Mucosa of descending colon (tissue), 3 donors: Measurements from ENCODE around the gene CHST11. TPM values are rescaled to one million over a fixed set of nuclear protein-coding genes. Genes with fewer than 3 reads are reported as not detected.

Experiments
- ATAC-seq: fragments of 200-7000 bp; cut with Tn5 transposase; one replicate; pipeline ENCODE4 v1.9.1; 2020; ENCODE audit warnings: mild to moderate bottlenecking, moderate library complexity
- DNase-seq, 3 donors: peaks; one replicate each; pipeline ENCODE4 v3.0.0-alpha.2; 2020
- H3K36me3 ChIP-seq: fragments of 200-600 bp; one replicate; pipeline ENCODE4 v1.8.0; 2021; ENCODE audit warnings: low read depth, mild to moderate bottlenecking
- H3K4me1 ChIP-seq: fragments of 200-600 bp; one replicate; pipeline ENCODE4 v1.8.0; 2021; ENCODE audit warnings: low read depth, mild to moderate bottlenecking
- H3K4me3 ChIP-seq: fragments of 200-600 bp; one replicate; pipeline ENCODE4 v1.8.0; 2021; ENCODE audit warnings: mild to moderate bottlenecking
- H3K9me3 ChIP-seq: fragments of 200-600 bp; one replicate; pipeline ENCODE4 v1.8.0; 2021; ENCODE audit warnings: mild to moderate bottlenecking
- intact Hi-C, 2 donors: fragments of 100-400 bp; cut with DNase I in 1 of 2; cut with micrococcal nuclease in 1 of 2; formaldehyde crosslinking; loops; one replicate each; pipeline versions ENCODE4 v1.11.0 to v1.11.1; 2022; cut with DNase I, micrococcal nuclease
- total RNA-seq, 3 donors: library from RNA; stranded (reverse); fragmentation: NEBNext Ultra II Directional in 2 of 3; extraction: Animal tissue kit (Norgen Biotek cat#: 25700) in 2 of 3; gene quantifications; one replicate each; pipeline versions ENCODE4 v1.2.1 to v1.2.4, GENCODE V29; 2021 to 2023
- TF ChIP-seq, protein P1 (sequence below): fragments of 200-600 bp; IDR thresholded peaks from one replicate; pipeline ENCODE4 v1.8.0; 2022; ENCODE audit warnings: antibody characterized with exemption, mild to moderate bottlenecking
- donor health status: DM: no; HTN: no; CAD: no; lungs with moderate emphysema.
- donor health status: DM: no; HTN: no; CAD: no.
- donor health status: DM: no; HTN: yes; CAD: no.

Gene CHST11
- total RNA-seq, 3 donors from 2014 or later: 3.3 to 15.2 (median 6.6) TPM

DNA sequence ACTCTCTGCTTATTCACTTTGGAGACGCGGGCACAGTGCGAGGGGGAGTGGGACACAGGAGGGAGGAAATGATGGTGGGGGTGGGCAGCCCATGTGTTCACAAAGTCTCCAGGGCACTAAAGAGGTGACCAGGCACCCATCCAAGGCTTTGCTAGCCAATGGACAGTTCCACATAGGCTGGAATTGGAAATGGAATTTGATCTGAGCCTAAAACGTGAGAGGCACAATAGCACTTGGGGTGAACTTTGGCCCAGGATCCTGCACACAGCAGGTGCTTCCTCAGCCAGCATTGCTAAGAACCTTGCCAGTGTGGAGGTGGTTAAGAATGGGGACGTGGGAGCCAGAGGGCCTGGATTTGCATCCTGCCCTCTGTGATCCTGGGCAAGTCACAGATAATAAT is 193.8 kb downstream of the CHST11 start:
- DNase-seq (no peak), ATAC-seq (no peak)
- Histone ChIP-seq H3K4me1 (no peaks in the 10 kb centered on the region), H3K4me3 (no peak overlapping the region), H3K36me3 (no peaks in the 10 kb centered on the region), H3K9me3 (no peaks in the 10 kb centered on the region)
- intact Hi-C loops: no loop called here
- TF ChIP-seq, protein P1, sequence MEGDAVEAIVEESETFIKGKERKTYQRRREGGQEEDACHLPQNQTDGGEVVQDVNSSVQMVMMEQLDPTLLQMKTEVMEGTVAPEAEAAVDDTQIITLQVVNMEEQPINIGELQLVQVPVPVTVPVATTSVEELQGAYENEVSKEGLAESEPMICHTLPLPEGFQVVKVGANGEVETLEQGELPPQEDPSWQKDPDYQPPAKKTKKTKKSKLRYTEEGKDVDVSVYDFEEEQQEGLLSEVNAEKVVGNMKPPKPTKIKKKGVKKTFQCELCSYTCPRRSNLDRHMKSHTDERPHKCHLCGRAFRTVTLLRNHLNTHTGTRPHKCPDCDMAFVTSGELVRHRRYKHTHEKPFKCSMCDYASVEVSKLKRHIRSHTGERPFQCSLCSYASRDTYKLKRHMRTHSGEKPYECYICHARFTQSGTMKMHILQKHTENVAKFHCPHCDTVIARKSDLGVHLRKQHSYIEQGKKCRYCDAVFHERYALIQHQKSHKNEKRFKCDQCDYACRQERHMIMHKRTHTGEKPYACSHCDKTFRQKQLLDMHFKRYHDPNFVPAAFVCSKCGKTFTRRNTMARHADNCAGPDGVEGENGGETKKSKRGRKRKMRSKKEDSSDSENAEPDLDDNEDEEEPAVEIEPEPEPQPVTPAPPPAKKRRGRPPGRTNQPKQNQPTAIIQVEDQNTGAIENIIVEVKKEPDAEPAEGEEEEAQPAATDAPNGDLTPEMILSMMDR: no peak

DNA sequence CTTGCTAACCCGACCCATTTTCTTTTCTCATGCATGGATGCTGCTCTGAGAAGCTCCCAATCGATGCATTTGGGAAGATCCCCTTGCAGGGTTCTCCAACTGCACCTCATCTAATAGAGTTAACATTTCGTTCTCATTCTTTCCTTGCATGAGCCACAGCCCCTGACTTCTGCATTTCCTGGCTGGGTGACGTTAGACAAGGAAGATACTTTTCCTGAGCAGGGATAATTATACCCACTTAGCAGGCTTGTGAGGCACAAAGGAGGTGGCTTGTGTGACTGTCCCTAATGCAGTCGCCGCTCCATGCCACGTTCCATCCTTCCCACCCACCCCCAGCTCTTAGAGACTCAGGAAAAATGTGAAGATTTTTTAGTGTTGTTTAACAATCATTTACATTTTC is 195.1 kb downstream of the CHST11 start:
- Histone ChIP-seq H3K4me3 (no peak overlapping the region), H3K36me3 (no peaks in the 10 kb centered on the region), H3K4me1 (no peaks in the 10 kb centered on the region), H3K9me3 (no peaks in the 10 kb centered on the region)
- intact Hi-C loops: no loop called here
- DNase-seq (no peak), ATAC-seq (no peak)
- TF ChIP-seq, protein P1: no peak

DNA sequence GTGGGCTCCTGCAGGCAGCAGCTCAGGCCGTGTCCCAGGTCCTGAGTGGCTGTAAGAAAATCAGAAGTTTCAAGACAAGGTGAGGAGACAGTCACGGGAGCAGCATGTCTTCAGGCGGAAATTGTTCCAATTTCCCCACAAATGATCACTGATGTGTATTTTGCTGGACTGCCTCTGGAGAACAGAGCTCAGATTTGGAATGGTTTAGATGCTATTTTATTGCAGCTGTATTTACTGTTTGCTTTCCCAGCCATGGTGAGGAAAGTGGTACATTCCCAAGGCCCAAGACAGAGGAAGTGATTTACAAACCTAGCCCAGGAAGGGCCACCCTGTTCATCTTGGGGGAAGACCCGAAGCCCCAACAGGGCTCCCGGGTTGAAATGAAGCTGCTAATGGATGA is 195.6 kb downstream of the CHST11 start:
- intact Hi-C loops: no loop called here
- no peak overlapping the region for H3K4me3 ChIP-seq
- DNase-seq (no peak), ATAC-seq (no peak)
- TF ChIP-seq, protein P1: no peak
- H3K4me1 ChIP-seq: no peaks in the 10 kb centered on the region
- no peaks in the 10 kb centered on the region for H3K9me3 ChIP-seq
- no peaks in the 10 kb centered on the region for H3K36me3 ChIP-seq

DNA sequence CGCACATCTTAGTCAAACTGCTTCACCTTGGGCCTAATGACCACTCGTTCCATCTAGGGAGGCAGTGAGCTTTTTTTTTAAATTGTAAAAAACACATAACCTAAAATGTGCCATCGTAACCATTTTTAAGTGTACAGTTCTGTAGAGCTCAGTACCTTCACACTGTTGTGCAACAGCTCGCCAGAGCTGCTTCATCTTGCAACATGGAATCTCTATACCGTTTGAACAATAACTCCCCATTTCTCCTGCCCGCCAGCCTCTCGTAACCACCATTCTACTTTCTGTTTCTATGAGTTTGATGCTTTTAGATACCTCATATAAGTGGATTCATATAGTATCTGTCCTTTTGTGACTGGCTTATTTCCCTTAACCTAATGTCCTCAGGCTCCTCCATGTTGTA is 196.2 kb downstream of the CHST11 start:
- no peaks in the 10 kb centered on the region for H3K36me3 ChIP-seq
- intact Hi-C loops: no loop called here
- DNase-seq (no peak), ATAC-seq (no peak)
- H3K9me3 ChIP-seq: no peaks in the 10 kb centered on the region
- TF ChIP-seq, protein P1: no peak
- H3K4me1 ChIP-seq: no peaks in the 10 kb centered on the region
- no peak overlapping the region for H3K4me3 ChIP-seq

DNA sequence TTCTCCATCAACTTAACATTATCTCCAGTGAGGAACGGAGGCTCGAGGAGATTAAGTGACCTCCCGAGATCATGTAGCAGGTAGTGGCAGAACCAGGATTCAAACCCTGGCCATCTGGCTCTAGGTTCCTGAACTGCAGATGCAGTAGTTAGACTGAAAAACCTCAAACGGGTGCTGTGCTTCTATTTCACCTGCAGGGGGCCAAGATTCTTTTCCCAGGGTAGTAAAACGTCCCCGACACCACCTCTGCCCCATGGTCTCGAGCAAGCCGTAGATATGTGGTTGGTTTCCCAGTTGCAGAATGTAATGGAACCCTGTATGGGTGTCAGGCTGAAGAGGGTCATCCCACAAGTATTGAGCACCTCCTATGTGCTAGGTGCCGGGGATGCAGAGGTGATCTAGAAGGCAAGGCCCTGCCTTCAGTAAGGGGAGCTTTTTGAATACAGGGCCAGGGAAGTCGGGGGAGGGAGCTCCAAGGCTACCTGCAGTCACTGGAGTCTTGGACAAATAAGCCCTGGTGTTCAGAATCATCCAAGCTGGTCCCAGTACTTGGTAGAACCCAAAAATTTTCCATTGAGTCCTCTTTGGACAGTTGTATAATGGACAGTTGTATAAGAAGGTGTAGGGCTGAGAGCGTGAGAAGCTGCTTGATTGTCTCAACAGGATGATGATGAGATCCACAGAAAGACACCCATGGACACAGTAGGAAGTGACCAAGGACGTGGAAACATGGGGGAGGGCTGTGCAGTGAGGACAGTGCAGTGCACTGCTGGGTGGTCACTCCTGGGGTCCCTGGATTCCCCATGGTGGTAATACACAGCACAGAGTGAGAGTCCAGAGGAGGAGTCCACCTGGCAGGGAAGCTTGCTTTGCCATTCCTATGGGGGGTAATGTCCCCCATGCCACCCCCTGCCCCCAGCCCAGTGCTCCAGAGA is 197.2 kb downstream of the CHST11 start:
- Histone ChIP-seq H3K4me3 (no peak overlapping the region), H3K4me1 (no peaks in the 10 kb centered on the region), H3K36me3 (no peaks in the 10 kb centered on the region), H3K9me3 (no peaks in the 10 kb centered on the region)
- ATAC-seq (peak; percentile 40), DNase-seq (no peak)
- TF ChIP-seq, protein P1: no peak
- intact Hi-C loops: no loop called here
